ENCODE measurements around the gene GATAD2B. TPM values are rescaled to one million over a fixed set of nuclear protein-coding genes. Genes with fewer than 3 reads are reported as not detected.

The GATAD2B gene
- total RNA-seq, 4 donors from 2014 or later: 22.0 to 40.7 (median 28.1) TPM

DNA sequence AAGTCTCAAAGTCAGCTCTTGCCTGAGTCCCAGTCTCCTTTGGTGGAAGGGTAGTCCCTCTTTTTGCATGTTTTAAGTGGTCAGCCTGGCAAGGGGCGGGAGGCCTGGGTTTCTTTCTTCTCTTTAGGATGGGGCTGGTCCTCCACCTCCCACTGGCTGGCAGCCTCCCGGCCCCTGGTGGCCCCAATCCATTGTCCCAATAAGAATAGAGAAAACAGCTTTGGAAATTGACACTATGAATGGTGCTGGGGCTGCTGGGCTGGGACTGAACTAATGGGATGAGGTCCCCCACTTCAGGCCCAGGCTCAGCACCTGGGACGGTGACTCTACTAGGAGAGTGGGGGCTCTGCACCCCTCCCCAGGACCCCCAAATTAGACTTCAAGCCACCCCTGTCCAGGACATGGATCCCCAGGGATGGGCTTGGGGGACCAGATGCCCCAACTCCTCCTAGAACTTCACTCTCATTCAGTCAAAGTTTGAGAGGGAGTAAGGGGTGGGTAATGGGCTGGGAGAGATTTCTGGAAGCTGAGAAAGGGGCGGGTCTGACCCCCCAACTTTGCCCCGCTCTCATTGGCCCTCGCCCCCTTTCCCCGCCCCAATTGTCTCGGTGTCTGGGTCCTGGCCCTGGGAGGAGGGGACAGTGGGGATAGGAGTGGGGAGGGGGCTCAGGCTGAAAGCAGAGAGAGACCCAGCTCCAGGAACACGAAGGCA lies 129.4 kb downstream of the GATAD2B start:
- TF ChIP-seq, protein P1, sequence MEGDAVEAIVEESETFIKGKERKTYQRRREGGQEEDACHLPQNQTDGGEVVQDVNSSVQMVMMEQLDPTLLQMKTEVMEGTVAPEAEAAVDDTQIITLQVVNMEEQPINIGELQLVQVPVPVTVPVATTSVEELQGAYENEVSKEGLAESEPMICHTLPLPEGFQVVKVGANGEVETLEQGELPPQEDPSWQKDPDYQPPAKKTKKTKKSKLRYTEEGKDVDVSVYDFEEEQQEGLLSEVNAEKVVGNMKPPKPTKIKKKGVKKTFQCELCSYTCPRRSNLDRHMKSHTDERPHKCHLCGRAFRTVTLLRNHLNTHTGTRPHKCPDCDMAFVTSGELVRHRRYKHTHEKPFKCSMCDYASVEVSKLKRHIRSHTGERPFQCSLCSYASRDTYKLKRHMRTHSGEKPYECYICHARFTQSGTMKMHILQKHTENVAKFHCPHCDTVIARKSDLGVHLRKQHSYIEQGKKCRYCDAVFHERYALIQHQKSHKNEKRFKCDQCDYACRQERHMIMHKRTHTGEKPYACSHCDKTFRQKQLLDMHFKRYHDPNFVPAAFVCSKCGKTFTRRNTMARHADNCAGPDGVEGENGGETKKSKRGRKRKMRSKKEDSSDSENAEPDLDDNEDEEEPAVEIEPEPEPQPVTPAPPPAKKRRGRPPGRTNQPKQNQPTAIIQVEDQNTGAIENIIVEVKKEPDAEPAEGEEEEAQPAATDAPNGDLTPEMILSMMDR (IDR thresholded peaks at IDR 0.05 in 4 of 5, conservative IDR thresholded peaks at IDR 0.05 in 1 of 5): no peak
- TF ChIP-seq POLR2A (IDR thresholded peaks at IDR 0.05): no peak
- intact Hi-C loops (cut with DNase I; ENCODE audit: low total_unique reads): no loop called here
- ATAC-seq: no peak
- Histone ChIP-seq H3K9me3 (no peaks in the 10 kb centered on the region), H3K4me1 (peaks cover 11 to 18% of the 10 kb centered on the region in 2 donors), H3K27me3 (no peaks in the 10 kb centered on the region), H3K36me3 (no peaks in the 10 kb centered on the region), H3K4me3 (no peak overlapping the region), H3K27ac (no peak overlapping the region)
- no peak for DNase-seq
- in situ Hi-C loops (cut with MboI; ENCODE audit: low sequenced_read_pairs in 4 of 4): loop anchor here in 2 of 4 donors (10.0 kb wide), 2 partner anchors 151 to 191 kb away; partner anchors contain the start of genes DENND4B (in 1 of the 2) and RAB13 (in 1 of the 2)

DNA sequence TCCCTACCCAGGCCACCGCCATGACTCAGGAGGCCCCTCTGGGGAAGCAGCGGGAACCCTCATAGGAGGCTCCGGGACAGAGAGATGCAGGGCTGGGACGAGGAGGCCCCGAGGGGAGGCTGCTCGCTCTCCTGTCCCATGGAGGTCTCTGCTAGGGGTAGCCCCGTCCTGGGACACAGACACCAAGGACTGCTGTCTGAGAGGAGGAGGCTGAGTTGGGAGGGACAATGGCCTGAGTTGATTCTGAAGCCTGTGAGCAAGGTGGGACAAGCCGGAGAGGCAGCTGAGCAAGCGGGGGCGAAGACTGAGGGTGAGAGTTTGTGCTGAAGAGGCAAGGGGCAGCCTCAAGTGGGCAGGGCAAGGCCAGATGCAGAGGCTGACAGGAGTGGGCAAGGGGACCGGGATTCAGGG lies 130.1 kb downstream of the GATAD2B start:
- Histone ChIP-seq H3K36me3 (no peaks in the 10 kb centered on the region), H3K4me3 (no peak overlapping the region), H3K27ac (no peak overlapping the region), H3K9me3 (no peaks in the 10 kb centered on the region), H3K4me1 (peaks cover 11 to 18% of the 10 kb centered on the region in 2 donors), H3K27me3 (no peaks in the 10 kb centered on the region)
- intact Hi-C loops (cut with DNase I; ENCODE audit: low total_unique reads) (no loop called here), in situ Hi-C loops (cut with MboI; ENCODE audit: low sequenced_read_pairs in 4 of 4) (loop anchor here in 2 of 4 donors (10.0 kb wide), 2 partner anchors 152 to 192 kb away; partner anchors contain the start of genes DENND4B (in 1 of the 2) and RAB13 (in 1 of the 2))
- no peak for ATAC-seq
- no peak for TF ChIP-seq POLR2A (IDR thresholded peaks at IDR 0.05)
- TF ChIP-seq, protein P1 (IDR thresholded peaks at IDR 0.05 in 4 of 5, conservative IDR thresholded peaks at IDR 0.05 in 1 of 5): no peak
- no peak for DNase-seq

DNA sequence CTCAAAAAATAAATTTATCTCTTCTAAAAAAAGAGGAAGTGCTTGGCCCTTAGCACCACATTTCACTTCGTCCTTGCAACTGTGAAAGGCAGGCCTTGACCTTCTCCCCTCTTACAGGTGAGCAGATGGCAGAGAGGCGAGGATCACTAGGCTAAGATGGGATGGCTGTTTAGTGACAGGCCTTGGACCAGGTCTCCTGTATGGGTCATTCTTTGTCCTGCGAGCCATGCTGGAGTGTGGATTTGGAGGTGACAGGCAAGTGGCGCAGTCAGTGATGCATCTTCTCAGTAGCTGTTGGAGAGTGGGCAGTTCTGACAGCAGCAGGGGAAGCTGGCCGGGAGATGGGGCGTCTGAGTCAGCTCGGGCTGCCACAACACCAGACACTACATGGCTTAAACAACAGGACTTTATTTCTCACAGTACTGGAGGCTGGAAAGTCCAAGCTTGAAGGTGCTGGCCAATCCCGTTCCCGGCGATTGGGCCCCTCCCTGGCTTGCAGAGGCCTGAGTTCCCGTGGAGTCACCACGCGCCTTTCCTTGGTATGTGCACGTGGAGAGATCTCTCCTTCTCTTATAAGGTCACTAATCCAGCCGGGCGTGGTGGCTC lies 131.0 kb downstream of the GATAD2B start:
- no peak overlapping the region for H3K4me3 ChIP-seq
- no peaks in the 10 kb centered on the region for H3K36me3 ChIP-seq
- H3K4me1 ChIP-seq: peaks cover 11 to 18% of the 10 kb centered on the region in 2 donors
- ATAC-seq: no peak
- peak in 1 of 2 donors; percentile 16 for DNase-seq
- TF ChIP-seq POLR2A (IDR thresholded peaks at IDR 0.05): no peak
- TF ChIP-seq, protein P1 (IDR thresholded peaks at IDR 0.05 in 4 of 5, conservative IDR thresholded peaks at IDR 0.05 in 1 of 5): no peak
- in situ Hi-C loops (cut with MboI; ENCODE audit: low sequenced_read_pairs in 4 of 4): loop anchor here in 2 of 4 donors (10.0 kb wide), 2 partner anchors 153 to 193 kb away; partner anchors contain the start of genes DENND4B (in 1 of the 2) and RAB13 (in 1 of the 2)
- H3K27ac ChIP-seq: peak overlapping the region in 2 of 4 donors; percentile 76 to 79
- no peaks in the 10 kb centered on the region for H3K27me3 ChIP-seq
- intact Hi-C loops (cut with DNase I; ENCODE audit: low total_unique reads): no loop called here
- no peaks in the 10 kb centered on the region for H3K9me3 ChIP-seq

DNA sequence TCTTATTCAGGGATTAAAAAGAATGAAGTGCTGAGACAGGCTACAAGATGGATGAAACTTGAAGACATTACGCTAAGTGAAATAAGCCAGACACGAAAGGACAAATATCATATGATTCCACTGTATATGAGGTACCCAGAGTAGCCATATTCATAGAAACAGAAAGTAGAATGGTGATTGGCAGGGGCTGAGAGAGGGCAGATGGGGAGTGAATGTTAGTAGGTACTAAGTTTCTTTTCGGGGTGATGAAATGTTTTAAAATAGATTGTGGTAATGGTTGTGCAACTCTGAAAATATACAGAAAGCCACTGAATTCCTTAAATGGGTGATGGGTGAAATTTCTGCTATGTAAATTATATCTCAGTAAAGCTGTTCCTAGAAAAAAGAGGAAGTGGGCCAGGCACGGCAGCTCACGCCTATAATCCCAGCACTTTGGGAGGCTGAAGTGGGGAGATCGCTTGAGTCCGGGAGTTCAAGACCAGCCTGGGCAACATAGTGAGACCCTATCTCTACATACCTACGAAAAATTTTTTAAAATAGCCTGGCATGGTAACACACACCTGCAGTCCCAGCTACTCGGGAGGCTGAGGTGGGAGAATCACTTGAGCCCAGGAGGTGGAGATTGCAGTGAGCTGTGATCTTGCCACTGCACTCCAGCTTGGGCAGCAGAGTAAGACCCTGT lies 131.7 kb downstream of the GATAD2B start:
- H3K4me1 ChIP-seq: peaks cover 11 to 18% of the 10 kb centered on the region in 2 donors
- in situ Hi-C loops (cut with MboI; ENCODE audit: low sequenced_read_pairs in 4 of 4): loop anchor here in 2 of 4 donors (10.0 kb wide), 2 partner anchors 154 to 194 kb away; partner anchors contain the start of genes DENND4B (in 1 of the 2) and RAB13 (in 1 of the 2)

More for the DNA sequence above, 131.7 kb downstream of the GATAD2B start:
- TF ChIP-seq, protein P1 (IDR thresholded peaks at IDR 0.05 in 4 of 5, conservative IDR thresholded peaks at IDR 0.05 in 1 of 5): no peak
- no peak for TF ChIP-seq POLR2A (IDR thresholded peaks at IDR 0.05)
- H3K4me3 ChIP-seq: peak overlapping the region; percentile 36 to 45 (median 41)
- H3K27ac ChIP-seq: peak overlapping the region; percentile 67 to 88 (median 78)
- no peaks in the 10 kb centered on the region for H3K9me3 ChIP-seq
- peak in 1 of 2 donors; percentile 29 for ATAC-seq
- no peaks in the 10 kb centered on the region for H3K27me3 ChIP-seq
- H3K36me3 ChIP-seq: no peaks in the 10 kb centered on the region
- intact Hi-C loops (cut with DNase I; ENCODE audit: low total_unique reads): no loop called here
- peak in 1 of 2 donors; percentile 28 for DNase-seq
